H1 (cell line): ENCODE data around the gene RBM26. TPM values are rescaled to one million over a fixed set of nuclear protein-coding genes. Genes with fewer than 3 reads are reported as not detected.

Experiments
- CTCF ChIA-PET: fragments of 300-600 bp; sonication (Branson Sonifier 250); formaldehyde crosslinking; loops from one replicate; lab custom pipeline; 2021; ENCODE audit not compliant: partially characterized antibody; lab: Charles Lee
- POLR2A ChIA-PET: fragments of 300-600 bp; sonication (Branson Sonifier 250); formaldehyde crosslinking; loops from one replicate; lab custom pipeline; 2021; ENCODE audit warnings: inconsistent platforms; ENCODE audit not compliant: partially characterized antibody; lab: Charles Lee
- DNase-seq, 2 experiments: peaks; one replicate each; pipeline versions ENCODE4 v3.0.0 to v3.0.0-alpha.2; 2010 to 2022; ENCODE audit warnings: low spot score in 2 of 2, low read depth in 1 of 2, mixed read lengths in 1 of 2
- FAIRE-seq: peaks from 2 replicates; lab custom pipeline; 2011; peaks lifted over from hg19 to GRCh38; lab: Jason Lieb, UNC
- H2AFZ ChIP-seq: 2 replicates; pipeline ENCODE4 v1.8.1; 2012; ENCODE audit warnings: low read length, inconsistent platforms
- H2AK5ac ChIP-seq: 2 replicates; pipeline ENCODE4 v1.6.1; 2013; ENCODE audit warnings: low read depth, low read length
- H2BK120ac ChIP-seq: replicated peaks from 2 replicates; pipeline ENCODE3; 2013; ENCODE audit warnings: low read depth, low read length, inconsistent platforms
- H2BK12ac ChIP-seq: 2 replicates; pipeline ENCODE4 v1.6.1; 2013; ENCODE audit warnings: low read depth, low read length
- H2BK15ac ChIP-seq: 2 replicates; pipeline ENCODE4 v1.6.1; 2013; ENCODE audit warnings: low read length
- H2BK20ac ChIP-seq: 2 replicates; pipeline ENCODE4 v1.6.1; 2013; ENCODE audit warnings: low read length
- H2BK5ac ChIP-seq: 2 replicates; pipeline ENCODE4 v1.6.1; 2013; ENCODE audit warnings: low read depth, low read length
- H3K14ac ChIP-seq: 2 replicates; pipeline ENCODE4 v1.6.1; 2013; ENCODE audit warnings: inconsistent platforms; ENCODE audit not compliant: insufficient read length
- H3K18ac ChIP-seq: 2 replicates; pipeline ENCODE4 v1.6.1; 2013; ENCODE audit warnings: low read length; ENCODE audit errors: extremely low read depth
- H3K23ac ChIP-seq: 2 replicates; pipeline ENCODE4 v1.6.1; 2013; ENCODE audit warnings: inconsistent platforms; ENCODE audit not compliant: insufficient read length
- H3K23me2 ChIP-seq: 2 replicates; pipeline ENCODE4 v1.6.1; 2013; ENCODE audit warnings: low read depth, low read length
- H3K27ac ChIP-seq: 2 replicates; pipeline ENCODE4 v1.6.1; 2011; ENCODE audit warnings: low read depth, low read length, inconsistent platforms
- H3K27me3 ChIP-seq, 4 experiments: replicated peaks in 1 of 4; 1 replicate in 1 of 4; 2 replicates in 3 of 4; pipeline versions ENCODE4 v1.6.1 to v1.8.1; 2011 to 2013; ENCODE audit warnings: low read length in 3 of 4, mild to moderate bottlenecking in 3 of 4, inconsistent platforms in 2 of 4, mixed read lengths in 2 of 4, moderate library complexity in 1 of 4; ENCODE audit not compliant: control insufficient read depth in 3 of 4, insufficient read depth in 3 of 4; ENCODE audit errors: extremely low read depth in 1 of 4
- H3K36me3 ChIP-seq, 4 experiments: 2 replicates each; pipeline versions ENCODE4 v1.6.1 to v1.8.1; 2011 to 2013; ENCODE audit warnings: mild to moderate bottlenecking in 4 of 4, low read length in 3 of 4, moderate library complexity in 2 of 4, control low read depth in 1 of 4, inconsistent platforms in 1 of 4; ENCODE audit not compliant: insufficient read depth in 4 of 4, control insufficient read depth in 2 of 4
- H3K4ac ChIP-seq: replicated peaks from 2 replicates; pipeline ENCODE3; 2013; ENCODE audit warnings: low read length, low read depth, mixed read lengths, inconsistent platforms; ENCODE audit not compliant: insufficient read length
- H3K4me1 ChIP-seq, 4 experiments: replicated peaks in 1 of 4; 1 replicate in 1 of 4; 2 replicates in 3 of 4; pipeline versions ENCODE4 v1.6.1 to v1.8.1; 2011 to 2013; ENCODE audit warnings: low read length in 3 of 4, inconsistent platforms in 2 of 4, mixed read lengths in 1 of 4; ENCODE audit not compliant: insufficient read depth in 4 of 4, control insufficient read depth in 3 of 4
- H3K4me2 ChIP-seq, 2 experiments: 2 replicates each; pipeline versions ENCODE4 v1.6.1 to v1.8.1; 2011 to 2013; ENCODE audit warnings: low read depth in 2 of 2, low read length in 2 of 2, control low read depth in 1 of 2, inconsistent platforms in 1 of 2, mild to moderate bottlenecking in 1 of 2; ENCODE audit not compliant: insufficient read depth in 1 of 2
- H3K4me3 ChIP-seq, 4 experiments: fragments of 200-600, 300-600 bp in 1 of 4; sonication (generic), shearing (Covaris generic), sonication (Bioruptor Twin) in 1 of 4; 2 replicates each; pipeline versions ENCODE4 v1.5.1 to v1.8.1; 2011 to 2016; ENCODE audit warnings: low read length in 4 of 4, low read depth in 3 of 4, control low read depth in 2 of 4, inconsistent platforms in 2 of 4, mild to moderate bottlenecking in 2 of 4, mixed read lengths in 1 of 4, moderate library complexity in 1 of 4; ENCODE audit not compliant: insufficient read depth in 2 of 4; ENCODE audit errors: extremely low read depth in 1 of 4
- H3K56ac ChIP-seq: replicated peaks from 2 replicates; pipeline ENCODE3; 2013; ENCODE audit warnings: low read depth, mild to moderate bottlenecking, mixed read lengths, low read length, inconsistent platforms; ENCODE audit not compliant: insufficient read length
- H3K79me1 ChIP-seq: 2 replicates; pipeline ENCODE4 v1.6.1; 2013; ENCODE audit warnings: low read depth, low read length, control low read depth
- H3K79me2 ChIP-seq, 2 experiments: 2 replicates each; pipeline versions ENCODE4 v1.6.1 to v1.8.1; 2012 to 2013; ENCODE audit warnings: low read length in 2 of 2, mild to moderate bottlenecking in 2 of 2, inconsistent platforms in 1 of 2; ENCODE audit not compliant: insufficient read depth in 2 of 2, control insufficient read depth in 1 of 2
- H3K9ac ChIP-seq, 4 experiments: replicated peaks in 1 of 4; 1 replicate in 1 of 4; 2 replicates in 3 of 4; pipeline versions ENCODE4 v1.6.1 to v1.8.1; 2011 to 2013; ENCODE audit warnings: low read depth in 3 of 4, low read length in 3 of 4, control low read depth in 2 of 4, mild to moderate bottlenecking in 2 of 4, moderate library complexity in 2 of 4, inconsistent platforms in 1 of 4; ENCODE audit errors: extremely low read depth in 1 of 4
- H3K9me3 ChIP-seq, 2 experiments: 2 replicates each; pipeline versions ENCODE4 v1.6.1 to v1.8.1; 2012 to 2013; ENCODE audit warnings: mild to moderate bottlenecking in 2 of 2, moderate library complexity in 2 of 2, control low read depth in 1 of 2, inconsistent platforms in 1 of 2, low read depth in 1 of 2, low read length in 1 of 2, mixed read lengths in 1 of 2; ENCODE audit not compliant: insufficient read depth in 2 of 2
- H4K20me1 ChIP-seq, 2 experiments: replicated peaks in 1 of 2; 2 replicates each; pipeline versions ENCODE3 to v1.8.1; 2011 to 2013; ENCODE audit warnings: inconsistent platforms in 2 of 2, low read length in 2 of 2, mild to moderate bottlenecking in 1 of 2; ENCODE audit not compliant: insufficient read depth in 2 of 2, control insufficient read depth in 1 of 2
- H4K5ac ChIP-seq: 2 replicates; pipeline ENCODE4 v1.6.1; 2013; ENCODE audit warnings: low read length, low read depth, mixed read lengths, inconsistent platforms; ENCODE audit not compliant: insufficient read length
- H4K8ac ChIP-seq: 2 replicates; pipeline ENCODE4 v1.8.0; 2013; ENCODE audit warnings: mild to moderate bottlenecking, moderate library complexity, low read length, inconsistent platforms; ENCODE audit not compliant: insufficient read depth; ENCODE audit errors: extremely low read depth
- H4K91ac ChIP-seq: replicated peaks from 2 replicates; pipeline ENCODE3; 2013; ENCODE audit warnings: low read length, mixed read lengths, inconsistent platforms; ENCODE audit not compliant: insufficient read length
- POLR2A ChIP-seq, 2 experiments: IDR thresholded peaks; 1 replicate in 1 of 2; 2 replicates in 1 of 2; pipeline ENCODE4 v1.6.1; 2011; ENCODE audit warnings: low read depth in 2 of 2, low read length in 2 of 2, mild to moderate bottlenecking in 2 of 2; ENCODE audit errors: control extremely low read depth in 1 of 2
- POLR2AphosphoS5 ChIP-seq: IDR thresholded peaks from 2 replicates; pipeline ENCODE4 v1.6.1; 2011; ENCODE audit warnings: low read depth, low read length
- TAF1 ChIP-seq: IDR thresholded peaks from 2 replicates; pipeline ENCODE4 v1.6.1; 2011; ENCODE audit warnings: mild to moderate bottlenecking, low read depth, low read length
- WGBS, 2 experiments: shearing (Covaris generic) in 1 of 2; methylation state at CpG; one replicate each; pipeline versions ENCODE4 v1.1.6 to v1.1.7; 2013 to 2015; ENCODE audit warnings: low lambda C conversion rate in 2 of 2, mixed read lengths in 2 of 2, inconsistent platforms in 1 of 2, low coverage in 1 of 2, missing lambda C conversion rate in 1 of 2; ENCODE audit not compliant: insufficient replicate concordance in 2 of 2, insufficient coverage in 1 of 2, insufficient read length in 1 of 2; ENCODE audit errors: extremely low coverage in 1 of 2, missing lambda C conversion rate in 1 of 2; 5-methylcytosine and 5-hydroxymethylcytosine counted together
- polyA plus RNA-seq, 7 experiments: library from polyadenylated mRNA; depleted of rRNA in 3 of 7; stranded (reverse) in 5 of 7; unstranded in 2 of 7; fragments of >200 nt in 5 of 7; fragments of 200-250 nt in 2 of 7; gene quantifications; 1 replicate in 5 of 7; 2 replicates in 1 of 7; 4 replicates in 1 of 7; pipeline versions ENCODE4 v1.2.1 to v1.2.3, GENCODE V29; 2011 to 2013; ENCODE audit warnings: missing spikeins in 2 of 7, mixed read lengths in 2 of 7
- total RNA-seq: library from RNA; stranded (reverse); fragmentation: NEBNext Ultra II Directional; extraction: Animal tissue kit (Norgen Biotek cat#: 25700); gene quantifications from 2 replicates; pipeline ENCODE4 v1.2.1, GENCODE V29; 2021

RBM26 gene
- total and polyA plus RNA-seq, 2 of the 8 experiments (the other 6 are each of a cell fraction or from before 2014, with no cell fraction given): 20.3 to 65.5 TPM

DNA sequence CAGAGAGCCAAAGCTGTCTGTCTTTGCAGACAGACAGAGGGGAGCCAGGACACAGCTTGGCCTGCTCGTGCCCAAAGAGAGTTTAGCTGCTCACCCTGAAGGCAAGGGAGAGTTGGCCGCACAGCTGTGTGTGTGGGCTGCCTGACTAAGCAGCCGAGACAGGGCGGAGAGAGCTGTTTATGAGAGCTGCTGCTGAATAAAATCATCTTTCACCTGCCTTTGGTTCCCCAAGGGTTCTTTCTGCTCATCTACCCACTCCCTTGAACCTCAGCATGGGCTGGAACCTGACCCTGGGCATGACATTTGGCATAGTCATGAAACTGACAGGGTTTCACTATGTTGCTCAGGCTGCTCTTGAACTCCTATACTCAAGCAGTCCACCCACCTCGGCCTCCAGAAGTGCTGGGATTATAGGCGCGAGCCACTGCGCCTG lies 98.2 kb downstream of the RBM26 start:
- H2BK20ac ChIP-seq: no peak overlapping the region
- H3K4me1 ChIP-seq: no peaks in the 10 kb centered on the region
- DNase-seq (no peak), FAIRE-seq (no peak)
- POLR2A ChIA-PET: interaction anchor here (0.8 kb wide), 1 partner anchor 25 kb away, joined by 3 read pairs; no protein-coding TSS in a partner anchor
- H3K4me2 ChIP-seq: no peak overlapping the region
- H2BK15ac ChIP-seq: no peak overlapping the region
- H2AFZ ChIP-seq: no peak overlapping the region
- no peaks in the 10 kb centered on the region for H3K36me3 ChIP-seq
- H3K27me3 ChIP-seq: no peaks in the 10 kb centered on the region
- H4K8ac ChIP-seq: no peak overlapping the region
- CTCF ChIA-PET: interaction anchor here (1.0 to 1.1 kb wide), 2 partner anchors 11 to 12 kb away, joined by 3 read pairs; no protein-coding TSS in a partner anchor
- no peak overlapping the region for H2AK5ac ChIP-seq
- H3K4ac ChIP-seq: no peak overlapping the region
- no peak overlapping the region for H3K4me3 ChIP-seq
- H3K18ac ChIP-seq: peak overlapping the region; percentile 48; the same call in 1 of the 2 replicates
- no peaks in the 10 kb centered on the region for H3K23me2 ChIP-seq
- H3K56ac ChIP-seq: no peak overlapping the region
- TF ChIP-seq POLR2A (IDR thresholded peaks at IDR 0.05; ENCODE audit: control extremely low read depth in 1 of 2, low read depth in 2 of 2, low read length in 2 of 2): 0 out of 3 replicates have a peak, but pooled peaks of 1 of the 2 experiments have one; percentile 40
- no peak for TF ChIP-seq TAF1
- TF ChIP-seq POLR2AphosphoS5: peak; percentile 37; the same call in 1 of the 2 replicates
- H4K5ac ChIP-seq: no peak overlapping the region
- no peak overlapping the region for H3K27ac ChIP-seq
- no peaks in the 10 kb centered on the region for H4K20me1 ChIP-seq
- H3K9me3 ChIP-seq: no peaks in the 10 kb centered on the region
- no peak overlapping the region for H4K91ac ChIP-seq
- no peak overlapping the region for H2BK120ac ChIP-seq
- no peak overlapping the region for H3K9ac ChIP-seq
- H2BK5ac ChIP-seq: no peak overlapping the region
- H3K14ac ChIP-seq: no peak overlapping the region
- 88% methylated on average over 8 of the region's 8 CpGs; no CpG with 5 or more reads in 1 of the 2 experiments for WGBS, 2 experiments
- peak overlapping the region; percentile 46; the same call in 1 of the 2 replicates for H2BK12ac ChIP-seq
- H3K79me1 ChIP-seq: no peaks in the 10 kb centered on the region
- H3K23ac ChIP-seq: no peak overlapping the region
- no peaks in the 10 kb centered on the region for H3K79me2 ChIP-seq
